Erythroblast (primary cell): Measurements from ENCODE around the gene PRRX2.

Source experiments
- GATA1 ChIP-seq: IDR thresholded peaks from 2 replicates; pipeline ENCODE4 v1.6.1; 2011; ENCODE audit warnings: low read depth, mild to moderate bottlenecking, control low read depth, low read length, moderate library complexity
- POLR2A ChIP-seq: IDR thresholded peaks from 2 replicates; pipeline ENCODE4 v1.6.1; 2011; ENCODE audit warnings: mild to moderate bottlenecking, low read length

GRCh38 chr9:129648764-129649115 lies 16.7 kb upstream of the PRRX2 start:
- TF ChIP-seq POLR2A (no peak), GATA1 (no peak)
